Activated CD8-positive, alpha-beta memory T cell treated with anti-CD3 and anti-CD28 coated beads, Interleukin-2, amount 50 U/mL, for 4 hours (primary cell): ENCODE results near the gene MUC4.
"Not testable (repeated sequence)": the region's sequence is repeated elsewhere in the genome, so short reads cannot be mapped to it uniquely, and the experiment has no call there.

Experiments used
- DNase-seq: peaks from one replicate; pipeline ENCODE4 v3.0.0-alpha.2; 2020

The MUC4 gene

DNA sequence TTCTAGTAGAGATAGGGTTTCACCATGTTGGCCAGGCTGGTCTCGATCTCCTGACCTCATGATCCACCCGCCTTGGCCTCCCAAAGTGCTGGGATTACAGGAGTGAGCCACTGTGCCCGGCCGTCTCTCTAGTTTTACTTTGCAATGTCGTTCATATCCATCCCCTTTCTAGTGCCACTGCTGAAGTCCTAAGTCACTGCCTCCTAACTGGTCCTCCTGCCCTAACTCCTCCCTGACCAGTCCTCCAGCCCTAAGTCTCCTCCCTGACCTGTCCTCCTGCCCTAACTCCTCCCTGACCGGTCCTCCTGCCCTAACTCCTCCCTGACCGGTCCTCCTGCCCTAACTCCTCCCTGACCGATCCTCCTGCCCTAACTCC lies 99.2 kb downstream of the MUC4 start:
- not testable (repeated sequence) for DNase-seq

DNA sequence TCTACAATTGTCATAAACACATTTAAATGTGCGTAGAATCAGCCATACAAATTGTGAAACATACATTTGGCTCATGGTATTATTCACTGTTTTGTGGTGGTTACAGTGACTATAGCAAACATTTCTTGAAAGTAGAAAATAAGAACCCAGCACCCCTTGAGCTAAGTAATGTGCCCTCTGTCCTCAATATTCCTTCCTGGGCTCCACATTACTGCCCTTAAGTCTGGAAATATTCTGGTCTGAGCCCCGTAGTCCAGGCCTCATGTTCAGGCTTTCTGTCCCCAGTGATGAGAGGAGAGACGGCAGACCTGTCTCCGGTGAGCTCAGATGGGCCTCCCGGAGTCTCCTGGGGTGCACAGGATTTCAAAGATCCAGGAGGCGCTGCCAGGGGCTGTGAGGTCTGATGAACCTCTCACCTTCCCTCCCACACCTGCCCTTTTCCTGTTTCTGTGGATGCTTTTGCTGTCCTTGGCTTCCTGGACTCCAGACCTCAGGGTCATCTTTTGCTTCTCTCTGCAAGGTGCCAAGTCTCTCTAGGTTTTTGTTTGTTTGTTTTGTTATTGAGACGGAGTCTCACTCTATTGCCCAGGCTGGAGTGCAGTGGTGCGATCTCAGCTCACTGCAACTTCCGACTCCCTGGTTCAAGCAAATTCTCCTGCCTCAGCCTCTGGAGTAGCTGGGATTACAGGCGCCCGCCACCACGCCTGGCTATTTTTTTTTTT lies 99.8 kb downstream of the MUC4 start:
- DNase-seq: no peak

- DNase-seq: not testable (repeated sequence)
Observed at GRCh38 chr3:195711091-195711812, 100.5 kb downstream of the MUC4 start.

DNA sequence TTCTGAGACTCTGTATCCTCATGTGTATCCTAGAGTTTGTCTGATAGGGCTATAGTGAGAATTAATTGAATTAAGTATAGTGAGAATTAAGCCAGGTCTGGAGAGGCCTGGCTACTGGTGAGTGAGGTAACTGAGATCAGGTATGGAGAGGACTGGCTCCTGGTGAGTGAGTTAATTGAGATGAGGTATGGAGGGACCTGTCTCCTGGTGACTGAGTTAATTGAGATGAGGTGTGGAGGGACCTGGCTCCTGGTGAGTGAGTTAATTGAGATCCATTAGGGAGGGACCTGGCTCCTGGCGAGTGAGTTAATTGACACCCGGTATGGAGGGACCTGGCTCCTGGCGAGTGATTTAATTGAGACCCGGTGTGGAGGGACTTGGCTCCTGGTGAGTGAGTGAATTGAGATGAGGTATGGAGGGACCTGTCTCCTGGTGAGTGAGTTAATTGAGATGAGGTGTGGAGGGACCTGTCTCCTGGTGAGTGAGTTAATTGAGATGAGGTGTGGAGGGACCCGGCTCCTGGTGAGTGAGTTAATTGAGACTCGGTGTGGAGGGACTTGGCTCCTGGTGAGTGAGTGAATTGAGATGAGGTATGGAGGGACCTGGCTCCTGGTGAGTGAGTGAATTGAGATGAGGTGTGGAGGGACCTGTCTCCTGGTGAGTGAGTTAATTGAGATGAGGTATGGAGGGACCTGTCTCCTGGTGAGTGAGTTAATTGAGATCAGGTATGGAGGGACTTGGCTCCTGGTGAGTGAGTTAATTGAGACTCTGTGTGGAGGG lies 101.4 kb downstream of the MUC4 start:
- DNase-seq: not testable (repeated sequence)

- DNase-seq: no peak
Observed at GRCh38 chr3:195709676-195710085, 102.0 kb downstream of the MUC4 start.

GRCh38 chr3:195708626-195709481 lies 102.9 kb downstream of the MUC4 start:
- DNase-seq: no peak

- DNase-seq: no peak
Observed at GRCh38 chr3:195708061-195708460, 103.7 kb downstream of the MUC4 start.

DNA sequence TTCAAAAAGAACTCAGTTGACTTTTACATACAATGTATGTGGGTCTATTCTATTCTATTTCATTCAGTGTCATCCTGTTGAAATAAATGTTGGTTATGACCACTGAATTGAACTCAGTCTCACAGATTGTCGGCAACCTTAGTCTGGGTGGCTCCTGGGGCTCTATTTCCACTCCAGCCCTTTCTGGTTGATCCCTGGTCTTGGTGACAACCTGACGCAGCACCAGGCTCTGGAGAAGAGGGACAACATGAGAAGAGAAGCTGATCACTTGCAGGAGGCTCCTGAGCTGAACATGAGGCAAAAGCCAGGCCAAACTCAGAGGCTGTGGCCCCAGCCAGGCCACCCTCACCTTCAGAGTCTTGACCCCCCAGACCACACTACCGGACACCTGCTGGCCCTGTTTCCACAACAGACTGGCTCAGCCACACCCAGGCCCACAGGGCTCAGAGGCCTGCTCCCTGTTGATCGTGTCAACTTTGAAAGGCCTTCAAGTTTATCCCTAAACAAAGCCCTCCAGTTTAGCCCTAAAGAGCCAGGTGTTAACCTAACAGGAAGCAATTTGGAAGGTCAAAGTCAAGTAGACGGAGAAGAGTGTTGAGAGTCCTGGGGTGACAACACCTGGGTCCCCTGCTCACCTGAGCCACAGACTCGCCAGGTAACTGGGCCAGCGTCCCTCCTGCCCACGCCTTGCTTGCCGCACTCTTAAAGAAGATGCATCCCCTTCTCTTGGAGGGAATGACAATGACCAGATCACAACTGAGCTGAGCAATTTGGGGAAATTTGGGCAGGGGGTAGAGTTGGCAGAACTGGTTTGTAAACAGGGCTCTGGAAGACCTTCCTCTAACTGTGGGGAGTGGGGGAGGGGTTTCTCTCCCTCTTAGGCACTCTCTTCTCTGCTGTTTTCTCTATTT lies 106.4 kb downstream of the MUC4 start:
- DNase-seq: no peak

DNA sequence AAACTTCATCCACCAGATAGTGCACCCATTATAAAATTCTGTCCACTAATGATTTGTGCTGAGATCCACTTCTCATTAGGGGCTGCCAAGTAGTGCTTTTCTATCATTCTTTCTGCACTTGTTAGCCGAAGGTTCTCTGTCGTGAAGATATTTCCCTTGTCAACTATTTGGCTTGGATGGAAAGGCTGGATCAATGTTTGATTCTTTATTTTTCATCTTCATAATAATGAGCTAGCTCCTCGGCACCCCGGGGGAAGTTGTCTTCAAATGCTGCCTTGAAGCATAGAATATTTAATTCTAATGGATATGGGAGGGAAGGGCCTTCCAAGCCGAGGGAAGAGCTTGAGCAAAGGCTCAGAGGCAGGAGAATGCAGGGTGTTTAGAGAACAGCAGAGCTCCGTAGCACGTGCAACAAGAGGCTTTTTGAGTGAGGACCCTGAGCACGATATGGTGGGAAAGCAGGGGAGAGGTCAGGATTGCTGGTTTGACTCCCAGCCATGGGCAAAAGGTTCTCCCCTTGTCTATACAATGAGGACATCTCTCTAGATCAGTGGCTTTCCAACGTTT lies 107.2 kb downstream of the MUC4 start:
- DNase-seq: no peak

DNA sequence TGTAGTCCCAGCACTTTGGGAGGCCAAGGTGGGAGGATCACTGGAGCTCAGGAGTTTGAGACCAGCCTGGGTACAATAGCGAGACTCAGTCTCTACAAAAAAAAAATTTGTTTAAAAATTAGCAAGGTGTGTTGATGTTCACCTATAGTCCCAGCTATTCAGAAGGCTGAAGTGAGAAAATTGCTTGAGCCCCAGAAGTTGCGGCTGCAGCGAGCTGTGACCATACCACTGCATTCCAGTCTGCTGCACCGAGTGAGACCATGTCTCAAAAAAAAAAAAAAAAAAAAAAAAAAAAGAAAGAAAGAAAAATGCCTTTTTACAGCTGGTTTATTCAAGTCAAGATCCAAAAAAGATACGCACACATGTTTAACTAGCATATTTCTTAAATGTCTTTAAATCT lies 108.0 kb downstream of the MUC4 start:
- no peak for DNase-seq

DNA sequence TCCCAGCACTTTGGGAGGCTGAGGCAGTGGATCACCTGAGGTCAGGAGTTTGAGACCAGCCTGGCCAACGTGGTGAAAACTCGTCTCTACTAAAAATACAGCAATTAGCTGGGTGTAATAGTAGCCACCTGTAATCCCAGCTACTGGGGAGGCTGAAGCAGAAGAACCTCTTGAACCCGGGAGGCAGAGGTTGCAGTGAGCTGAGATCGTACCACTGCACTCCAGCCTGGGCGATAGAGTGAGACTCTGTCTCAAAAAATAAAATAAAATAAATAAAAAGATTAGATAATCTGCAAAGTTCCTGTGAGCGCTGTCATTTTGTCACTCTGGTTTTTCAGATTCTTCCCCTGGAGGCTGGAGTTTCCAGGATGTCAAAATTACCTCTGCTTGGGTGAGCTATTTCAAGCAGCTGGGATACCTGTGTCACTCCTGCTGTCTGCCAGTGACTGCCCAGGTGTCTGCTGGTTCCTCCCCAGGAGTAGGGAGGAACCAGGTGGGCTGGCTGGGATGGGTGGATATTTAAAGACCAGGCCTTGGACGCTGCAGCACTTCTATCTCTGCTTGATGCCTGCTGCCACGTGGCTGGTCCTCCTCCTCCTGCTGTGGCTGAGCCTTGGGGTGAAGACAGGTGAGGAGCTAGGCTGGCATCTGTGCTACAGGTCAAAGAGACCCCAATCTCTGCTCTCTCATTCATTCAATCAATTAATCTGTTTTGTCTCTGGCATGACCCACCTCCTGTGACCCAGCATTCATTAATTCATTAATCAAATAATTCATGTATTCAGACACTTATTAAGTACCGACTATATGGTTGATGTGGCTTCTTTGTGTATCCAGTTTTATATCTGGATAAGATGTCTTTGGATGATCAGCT lies 110.5 kb downstream of the MUC4 start:
- no peak for DNase-seq

DNA sequence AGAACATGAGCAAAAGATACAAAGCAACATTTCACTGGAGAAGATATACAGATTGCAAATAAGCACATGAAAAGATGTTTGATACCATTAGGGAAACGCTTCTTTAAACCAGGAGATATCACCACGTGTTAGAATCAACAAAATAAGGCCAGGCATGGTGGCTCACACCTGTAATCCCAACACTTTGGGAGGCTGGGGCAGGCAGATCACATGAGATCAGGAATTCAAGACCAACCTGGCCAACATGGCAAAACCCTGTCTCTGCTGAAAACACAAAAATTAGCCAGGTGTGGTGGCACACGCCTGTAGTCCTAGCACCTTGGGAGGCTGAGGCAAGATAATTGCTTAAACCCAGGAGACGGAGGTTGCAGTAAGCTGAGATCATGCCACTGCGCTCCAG lies 111.4 kb downstream of the MUC4 start:
- DNase-seq: no peak

- no peak for DNase-seq
Observed at GRCh38 chr3:195699860-195700259, 111.9 kb downstream of the MUC4 start.

DNA sequence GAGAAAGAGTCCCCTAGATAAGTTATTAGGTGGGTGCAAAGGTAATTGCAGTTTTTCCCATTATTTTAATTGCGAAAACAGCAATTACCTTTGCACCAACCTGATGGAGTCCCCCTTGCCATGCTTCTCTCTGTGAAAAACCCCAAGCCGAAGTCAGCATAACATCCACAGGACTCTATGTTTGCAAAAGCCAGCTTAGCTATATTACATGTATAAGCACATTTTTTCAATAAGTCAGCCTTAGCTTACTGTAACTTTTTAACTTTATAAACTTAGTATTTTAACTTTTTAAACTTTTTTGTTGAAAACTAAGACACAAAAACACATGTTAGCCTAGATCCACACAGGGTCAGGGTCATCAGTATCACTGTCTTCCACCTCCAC lies 112.3 kb downstream of the MUC4 start:
- no peak for DNase-seq

DNA sequence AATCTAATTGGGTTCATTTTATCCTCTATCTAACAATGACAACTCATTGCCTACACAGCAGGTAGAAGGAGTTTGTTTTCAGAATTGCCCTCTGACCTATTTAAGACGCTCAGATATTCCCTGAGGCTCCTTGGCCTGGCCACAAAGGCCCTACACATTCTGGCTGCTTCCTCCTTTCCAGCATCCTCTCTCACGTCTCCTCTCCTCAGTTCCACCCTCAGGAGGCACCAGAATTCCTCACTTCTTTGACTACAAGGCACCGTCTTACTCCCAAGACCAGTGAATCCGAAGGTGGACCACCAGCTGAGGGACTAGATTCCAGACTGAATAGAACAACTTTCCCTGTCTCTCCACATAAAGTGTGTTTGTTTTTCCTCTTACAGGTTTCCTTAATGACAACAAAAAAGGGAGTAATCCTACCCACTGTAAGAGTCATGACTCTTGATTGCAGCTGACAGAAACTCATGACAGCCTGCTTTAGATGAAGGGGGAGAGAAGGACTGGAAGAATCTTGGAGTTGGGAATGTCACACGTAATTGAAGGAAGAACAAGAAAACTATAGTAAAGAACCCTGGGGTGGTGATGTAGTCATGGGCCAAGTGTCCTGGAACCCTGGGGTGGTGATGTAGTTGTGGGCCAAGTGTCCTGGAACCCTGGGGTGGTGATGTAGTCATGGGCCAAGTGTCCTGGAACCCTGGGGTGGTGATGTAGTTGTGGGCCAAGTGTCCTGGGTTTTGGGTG lies 112.9 kb downstream of the MUC4 start:
- no peak for DNase-seq

DNA sequence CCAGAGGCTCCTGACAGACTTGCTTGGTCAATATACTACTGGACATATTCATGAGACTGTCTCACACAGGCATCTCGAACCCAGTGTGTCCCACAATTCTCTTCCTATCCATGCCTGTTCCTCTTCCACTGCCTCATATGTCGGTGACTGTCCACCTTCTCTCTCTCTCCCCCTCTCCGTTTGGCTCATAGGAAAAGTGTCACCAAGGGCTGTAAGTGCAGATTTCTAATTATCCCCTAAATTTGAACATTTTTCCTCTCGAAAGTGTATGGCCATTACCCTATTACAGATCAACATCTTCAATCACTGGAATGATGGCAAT lies 113.4 kb downstream of the MUC4 start:
- no peak for DNase-seq

DNA sequence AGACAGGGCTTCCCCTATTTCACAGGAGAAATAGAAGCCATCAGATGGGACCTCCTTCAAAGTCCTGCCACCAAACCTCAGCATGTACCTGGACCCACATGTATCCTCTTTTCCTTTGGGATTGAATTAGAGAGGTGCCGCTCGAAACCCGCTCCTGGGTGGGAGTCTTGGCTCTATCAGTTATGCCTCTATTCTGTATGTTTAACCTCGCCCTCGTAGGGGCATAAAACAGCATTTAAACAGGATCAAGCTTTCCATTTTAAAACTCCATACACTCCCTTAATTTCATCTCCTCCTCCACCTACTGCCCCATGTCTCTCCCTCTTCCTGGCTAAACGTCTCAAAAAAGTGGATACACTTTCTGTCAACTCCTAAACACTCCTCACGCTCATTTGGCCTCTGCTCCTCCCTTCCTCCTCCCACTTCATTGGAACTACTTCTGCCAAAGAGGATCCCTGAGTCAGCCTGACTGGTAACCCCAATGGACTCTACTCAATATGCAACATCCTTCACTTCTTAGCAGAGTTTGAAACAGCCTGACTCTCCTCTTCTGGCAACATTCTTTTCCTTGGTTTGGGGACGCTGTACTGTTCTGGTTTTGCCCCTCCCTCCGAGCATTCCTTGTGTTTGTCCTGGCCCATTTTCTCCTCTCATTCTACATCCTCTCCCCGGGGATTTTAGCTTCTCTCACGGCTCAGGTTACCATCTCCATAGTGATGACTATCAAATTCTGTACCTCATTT lies 114.0 kb downstream of the MUC4 start:
- DNase-seq: no peak
